Panc1 (cell line): Measurements from ENCODE around the gene TEKT2.

ENCODE experiments used
- POLR2AphosphoS5 ChIP-seq: IDR thresholded peaks from 2 replicates; pipeline ENCODE4 v1.6.1; 2012; ENCODE audit warnings: mild to moderate bottlenecking, low read depth, low read length, moderate library complexity
- SIN3A ChIP-seq: IDR thresholded peaks from 2 replicates; pipeline ENCODE4 v1.6.1; 2012; ENCODE audit warnings: low read depth, mild to moderate bottlenecking, low read length, moderate library complexity, borderline replicate concordance; ENCODE audit not compliant: insufficient read depth
- TCF7L2 ChIP-seq: IDR thresholded peaks from 2 replicates; pipeline ENCODE4 v1.6.1; 2011; ENCODE audit warnings: mild to moderate bottlenecking, low read depth, low read length, inconsistent platforms
- TF ChIP-seq, protein P1 (sequence below): fragments of 450-650 bp; IDR thresholded peaks from 2 replicates; pipeline ENCODE4 v1.5.1; 2017; ENCODE audit warnings: mild to moderate bottlenecking

- TF ChIP-seq, protein P1, sequence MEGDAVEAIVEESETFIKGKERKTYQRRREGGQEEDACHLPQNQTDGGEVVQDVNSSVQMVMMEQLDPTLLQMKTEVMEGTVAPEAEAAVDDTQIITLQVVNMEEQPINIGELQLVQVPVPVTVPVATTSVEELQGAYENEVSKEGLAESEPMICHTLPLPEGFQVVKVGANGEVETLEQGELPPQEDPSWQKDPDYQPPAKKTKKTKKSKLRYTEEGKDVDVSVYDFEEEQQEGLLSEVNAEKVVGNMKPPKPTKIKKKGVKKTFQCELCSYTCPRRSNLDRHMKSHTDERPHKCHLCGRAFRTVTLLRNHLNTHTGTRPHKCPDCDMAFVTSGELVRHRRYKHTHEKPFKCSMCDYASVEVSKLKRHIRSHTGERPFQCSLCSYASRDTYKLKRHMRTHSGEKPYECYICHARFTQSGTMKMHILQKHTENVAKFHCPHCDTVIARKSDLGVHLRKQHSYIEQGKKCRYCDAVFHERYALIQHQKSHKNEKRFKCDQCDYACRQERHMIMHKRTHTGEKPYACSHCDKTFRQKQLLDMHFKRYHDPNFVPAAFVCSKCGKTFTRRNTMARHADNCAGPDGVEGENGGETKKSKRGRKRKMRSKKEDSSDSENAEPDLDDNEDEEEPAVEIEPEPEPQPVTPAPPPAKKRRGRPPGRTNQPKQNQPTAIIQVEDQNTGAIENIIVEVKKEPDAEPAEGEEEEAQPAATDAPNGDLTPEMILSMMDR = no peak
- TF ChIP-seq POLR2AphosphoS5 = no peak
- TF ChIP-seq SIN3A = no peak
- no peak for TF ChIP-seq TCF7L2
Observed at GRCh38 chr1:36085686-36086526, 2.0 kb downstream of the TEKT2 start.
